HL-60 (cell line): ENCODE measurements around the gene BIRC3.

Source experiments
- CTCF ChIP-seq: IDR thresholded peaks from one replicate; pipeline ENCODE4 v1.5.1; 2011; ENCODE audit warnings: low read length, control low read depth, inconsistent platforms; ENCODE audit not compliant: insufficient read depth
- GABPA ChIP-seq: IDR thresholded peaks from 2 replicates; pipeline ENCODE4 v1.6.1; 2012; ENCODE audit warnings: low read depth
- POLR2AphosphoS5 ChIP-seq: IDR thresholded peaks from 2 replicates; pipeline ENCODE4 v1.6.1; 2012; ENCODE audit warnings: low read depth

- no peak for TF ChIP-seq POLR2AphosphoS5
- no peak for TF ChIP-seq GABPA
- TF ChIP-seq CTCF, result no peak
These were observed 452 bp downstream of the BIRC3 start for GRCh38 chr11:102317768-102318103.
